Liver (tissue), 3 donors: Measurements from ENCODE around the gene TAS2R1.

ENCODE experiments used
- CTCF ChIP-seq: fragments of 150-350 bp; IDR thresholded peaks from 2 replicates; pipeline ENCODE4 v1.5.1; 2017; ENCODE audit warnings: improper control_type of control experiment, low read depth, low read length; ENCODE audit not compliant: missing input control
- JUND ChIP-seq, 2 donors: IDR thresholded peaks; 2 replicates each; pipeline ENCODE4 v1.6.1; 2016; ENCODE audit warnings: antibody characterized with exemption in 2 of 2
- MAX ChIP-seq: IDR thresholded peaks from 2 replicates; pipeline ENCODE4 v1.6.1; 2016; ENCODE audit warnings: antibody characterized with exemption
- ZBTB33 ChIP-seq: IDR thresholded peaks from 2 replicates; pipeline ENCODE4 v1.6.1; 2016; ENCODE audit warnings: antibody characterized with exemption
- donor health status: healthy.
- donor health status: healthy.

- TF ChIP-seq CTCF (no peak), MAX (no peak), JUND (IDR thresholded peaks at IDR 0.05) (no peak), ZBTB33 (no peak)
These were observed 41.9 kb downstream of the TAS2R1 start for GRCh38 chr5:9588254-9588653.
